Neural cell (in vitro differentiated cells): ENCODE data around the gene BIRC6.

ENCODE experiments used
- CTCF ChIP-seq: fragments of 450-650 bp; IDR thresholded peaks from 2 replicates; pipeline ENCODE4 v1.5.1; 2014; ENCODE audit warnings: antibody characterized with exemption, mild to moderate bottlenecking, moderate library complexity; ENCODE audit not compliant: poor library complexity, severe bottlenecking
- EP300 ChIP-seq: fragments of 450-650 bp; conservative IDR thresholded peaks from 2 replicates; pipeline ENCODE4 v1.6.1; 2014; ENCODE audit warnings: antibody characterized with exemption, mild to moderate bottlenecking, moderate library complexity; ENCODE audit not compliant: poor library complexity, severe bottlenecking
- EZH2 ChIP-seq: fragments of 200-600, 300-800 bp; shearing (Covaris generic), sonication (generic); IDR thresholded peaks from 2 replicates; pipeline ENCODE4 v1.6.1; 2014; ENCODE audit warnings: antibody characterized with exemption, low read length, borderline replicate concordance, mild to moderate bottlenecking; ENCODE audit not compliant: insufficient read depth, poor library complexity, severe bottlenecking
- MXI1 ChIP-seq: fragments of 450-650 bp; conservative IDR thresholded peaks from 2 replicates; pipeline ENCODE4 v1.6.1; 2014; ENCODE audit warnings: antibody characterized with exemption, mild to moderate bottlenecking; ENCODE audit not compliant: poor library complexity, severe bottlenecking
- POLR2AphosphoS5 ChIP-seq: IDR thresholded peaks from 2 replicates; pipeline ENCODE4 v1.6.1; 2012
- RAD21 ChIP-seq: fragments of 450-650 bp; conservative IDR thresholded peaks from 2 replicates; pipeline ENCODE4 v1.6.1; 2014; ENCODE audit warnings: antibody characterized with exemption, mild to moderate bottlenecking, moderate library complexity
- REST ChIP-seq: IDR thresholded peaks from 2 replicates; pipeline ENCODE4 v1.6.1; 2012; ENCODE audit warnings: borderline replicate concordance
- SMC3 ChIP-seq: fragments of 450-650 bp; conservative IDR thresholded peaks from 2 replicates; pipeline ENCODE4 v1.6.1; 2014; ENCODE audit warnings: antibody characterized with exemption, mild to moderate bottlenecking, moderate library complexity; ENCODE audit not compliant: poor library complexity
- TAF1 ChIP-seq: IDR thresholded peaks from 2 replicates; pipeline ENCODE4 v1.6.1; 2012; ENCODE audit warnings: low read depth

DNA sequence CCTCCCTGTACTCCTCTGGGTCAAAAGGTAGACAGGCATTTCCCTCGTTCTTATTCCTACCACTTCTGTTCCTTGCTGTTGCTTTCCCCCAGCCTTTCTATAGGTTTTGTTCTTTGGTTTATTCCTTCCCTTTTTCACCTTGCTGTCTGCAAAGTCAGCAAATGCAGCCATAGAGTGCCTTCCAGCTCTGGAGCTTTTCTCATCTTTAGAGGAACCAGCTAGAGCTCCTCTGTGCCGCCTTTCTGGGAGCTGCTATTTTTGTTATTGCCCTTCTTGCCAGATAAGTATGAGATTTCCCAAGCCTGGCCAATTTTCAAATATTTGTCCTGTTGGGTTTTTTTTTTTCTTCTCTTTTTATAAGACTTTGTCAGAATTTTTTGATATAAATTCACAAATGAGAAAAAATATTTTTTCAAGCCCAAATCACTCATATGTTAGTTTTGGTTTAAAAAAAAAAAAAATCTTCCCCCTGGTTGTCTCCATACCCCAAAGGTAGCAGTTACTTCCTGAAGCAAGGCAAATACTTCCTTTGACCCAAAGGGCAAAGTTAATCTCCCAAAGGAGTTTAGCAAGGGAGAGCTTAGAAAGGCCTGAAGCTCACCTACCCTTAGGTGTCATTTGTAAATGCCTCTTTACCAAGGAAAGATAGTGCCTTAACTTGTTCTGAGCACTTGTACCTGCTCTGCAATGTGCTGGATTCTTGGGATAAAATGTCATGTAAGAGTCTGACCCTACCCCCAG lies 265.9 kb downstream of the BIRC6 start:
- TF ChIP-seq EP300 (no peak), MXI1 (no peak), TAF1 (no peak), POLR2AphosphoS5 (no peak), CTCF (no peak), REST (no peak), EZH2 (no peak), SMC3 (no peak), RAD21 (no peak)
